Liver (tissue), 9 donors: ENCODE measurements around the gene COQ9. TPM values are rescaled to one million over a fixed set of nuclear protein-coding genes. Genes with fewer than 3 reads are reported as not detected.

Experiments used
- DNase-seq: peaks from one replicate; pipeline ENCODE4 v3.0.0-alpha.2; 2017; ENCODE audit warnings: low spot score
- H3K27ac ChIP-seq, 2 donors: one replicate each; pipeline ENCODE4 v1.7.0; 2013; ENCODE audit warnings: inconsistent platforms in 2 of 2, low read length in 2 of 2, control low read depth in 1 of 2, low read depth in 1 of 2, mild to moderate bottlenecking in 1 of 2
- H3K27me3 ChIP-seq, 4 donors: one replicate each; pipeline versions ENCODE4 v1.6.1 to v1.7.0; 2013; ENCODE audit warnings: low read length in 3 of 4, inconsistent platforms in 1 of 4, mild to moderate bottlenecking in 1 of 4, moderate library complexity in 1 of 4; ENCODE audit not compliant: control insufficient read depth in 4 of 4, insufficient read depth in 4 of 4
- H3K36me3 ChIP-seq, 4 donors: one replicate each; pipeline versions ENCODE4 v1.6.1 to v1.7.0; 2013; ENCODE audit warnings: low read length in 3 of 4, mild to moderate bottlenecking in 3 of 4, low read depth in 1 of 4, moderate library complexity in 1 of 4; ENCODE audit not compliant: control insufficient read depth in 4 of 4, insufficient read depth in 3 of 4
- H3K4me1 ChIP-seq, 4 donors: one replicate each; pipeline versions ENCODE4 v1.6.1 to v1.7.0; 2013; ENCODE audit warnings: low read length in 3 of 4, mild to moderate bottlenecking in 3 of 4, moderate library complexity in 1 of 4; ENCODE audit not compliant: control insufficient read depth in 4 of 4, insufficient read depth in 4 of 4
- H3K4me3 ChIP-seq, 3 donors: one replicate each; pipeline versions ENCODE4 v1.6.1 to v1.7.0; 2013; ENCODE audit warnings: low read length in 3 of 3, control low read depth in 1 of 3, low read depth in 1 of 3, mild to moderate bottlenecking in 1 of 3
- H3K9ac ChIP-seq, 2 donors: one replicate each; pipeline ENCODE4 v1.7.0; 2013; ENCODE audit warnings: low read length in 2 of 2, mild to moderate bottlenecking in 2 of 2, moderate library complexity in 2 of 2, control low read depth in 1 of 2, low read depth in 1 of 2
- H3K9me3 ChIP-seq, 4 donors: one replicate each; pipeline versions ENCODE4 v1.6.1 to v1.7.0; 2013; ENCODE audit warnings: low read length in 3 of 4; ENCODE audit not compliant: control insufficient read depth in 4 of 4
- ATF3 ChIP-seq: IDR thresholded peaks from 2 replicates; pipeline ENCODE4 v1.6.1; 2016; ENCODE audit warnings: antibody characterized with exemption
- CTCF ChIP-seq: fragments of 150-350 bp; IDR thresholded peaks from 2 replicates; pipeline ENCODE4 v1.5.1; 2017; ENCODE audit warnings: improper control_type of control experiment, low read depth, low read length; ENCODE audit not compliant: missing input control
- EGR1 ChIP-seq, 2 donors: IDR thresholded peaks; 2 replicates each; pipeline ENCODE4 v1.6.1; 2016 to 2018; ENCODE audit warnings: antibody characterized with exemption in 2 of 2, low read depth in 2 of 2
- FOXA1 ChIP-seq: IDR thresholded peaks from 2 replicates; pipeline ENCODE4 v1.6.1; 2016; ENCODE audit warnings: antibody characterized with exemption
- FOXA2 ChIP-seq: IDR thresholded peaks from 2 replicates; pipeline ENCODE4 v1.6.1; 2016; ENCODE audit warnings: antibody characterized with exemption
- GABPA ChIP-seq, 2 donors: IDR thresholded peaks in 1 of 2; conservative IDR thresholded peaks in 1 of 2; 2 replicates each; pipeline ENCODE4 v1.6.1; 2016; ENCODE audit warnings: antibody characterized with exemption in 2 of 2, mild to moderate bottlenecking in 1 of 2, moderate library complexity in 1 of 2
- HNF4A ChIP-seq, 2 donors: conservative IDR thresholded peaks; 2 replicates each; pipeline ENCODE4 v1.6.1; 2016; ENCODE audit warnings: antibody characterized with exemption in 2 of 2, mild to moderate bottlenecking in 2 of 2
- HNF4G ChIP-seq: IDR thresholded peaks from 2 replicates; pipeline ENCODE4 v1.6.1; 2016; ENCODE audit warnings: antibody characterized with exemption
- JUND ChIP-seq, 2 donors: IDR thresholded peaks; 2 replicates each; pipeline ENCODE4 v1.6.1; 2016; ENCODE audit warnings: antibody characterized with exemption in 2 of 2
- MAX ChIP-seq: IDR thresholded peaks from 2 replicates; pipeline ENCODE4 v1.6.1; 2016; ENCODE audit warnings: antibody characterized with exemption
- NR2F2 ChIP-seq: IDR thresholded peaks from 2 replicates; pipeline ENCODE4 v1.6.1; 2016; ENCODE audit warnings: antibody characterized with exemption
- RAD21 ChIP-seq, 2 donors: IDR thresholded peaks; 2 replicates each; pipeline ENCODE4 v1.6.1; 2016; ENCODE audit warnings: antibody characterized with exemption in 2 of 2, mild to moderate bottlenecking in 2 of 2
- REST ChIP-seq: IDR thresholded peaks from 2 replicates; pipeline ENCODE4 v1.6.1; 2016; ENCODE audit warnings: antibody characterized with exemption, mild to moderate bottlenecking
- RXRA ChIP-seq, 2 donors: IDR thresholded peaks; 2 replicates each; pipeline ENCODE4 v1.6.1; 2017 to 2018; ENCODE audit warnings: antibody characterized with exemption in 2 of 2, mild to moderate bottlenecking in 1 of 2
- SP1 ChIP-seq: IDR thresholded peaks from 2 replicates; pipeline ENCODE4 v1.6.1; 2018; ENCODE audit warnings: antibody characterized with exemption, mild to moderate bottlenecking
- TAF1 ChIP-seq: conservative IDR thresholded peaks from 2 replicates; pipeline ENCODE4 v1.6.1; 2016; ENCODE audit warnings: antibody characterized with exemption, mild to moderate bottlenecking
- YY1 ChIP-seq: IDR thresholded peaks from 2 replicates; pipeline ENCODE4 v1.6.1; 2016; ENCODE audit warnings: antibody characterized with exemption, mild to moderate bottlenecking
- ZBTB33 ChIP-seq: IDR thresholded peaks from 2 replicates; pipeline ENCODE4 v1.6.1; 2016; ENCODE audit warnings: antibody characterized with exemption
- WGBS: extraction: QIAGEN DNeasy Blood & Tissue Kit; methylation state at CpG from one replicate; pipeline ENCODE4 v1.1.7; 2013; 5-methylcytosine and 5-hydroxymethylcytosine counted together
- polyA plus RNA-seq, 2 donors: library from polyadenylated mRNA; stranded (reverse) in 1 of 2; unstranded in 1 of 2; fragments of 200-250 nt in 1 of 2; fragments of >200 nt in 1 of 2; fragmentation: Nextera tagmentation in 1 of 2; extraction: Ambion mirVana in 1 of 2; gene quantifications; one replicate each; pipeline versions ENCODE4 v1.2.1 to v1.2.3, GENCODE V29; 2013 to 2015
- total RNA-seq, 2 donors: library from RNA; depleted of rRNA; stranded (reverse); fragments of >200 nt; gene quantifications; one replicate each; pipeline ENCODE4 v1.2.3, GENCODE V29; 2014
- donor health status: healthy.
- donor health status: healthy.
- donor health status: healthy.
- donor health status: healthy.
- donor health status: healthy.

COQ9 gene
- total and polyA plus RNA-seq, 4 donors: 21.0 to 81.5 (median 58.0) TPM

GRCh38 chr16:57501492-57501891 lies 54.2 kb downstream of the COQ9 start:
- no peaks in the 10 kb centered on the region for H3K27me3 ChIP-seq
- no peak overlapping the region for H3K9ac ChIP-seq
- H3K4me1 ChIP-seq: peaks cover 5 to 11% (median 7%) of the 10 kb centered on the region in 4 donors
- no peak overlapping the region for H3K27ac ChIP-seq
- no peak for DNase-seq
- no peaks in the 10 kb centered on the region for H3K9me3 ChIP-seq
- no peak for TF ChIP-seq ZBTB33
- TF ChIP-seq SP1: no peak
- no peak for TF ChIP-seq TAF1
- no peak for TF ChIP-seq FOXA2
- no peak for TF ChIP-seq ATF3
- TF ChIP-seq CTCF: no peak
- TF ChIP-seq JUND (IDR thresholded peaks at IDR 0.05): no peak
- TF ChIP-seq HNF4G: no peak
- TF ChIP-seq HNF4A (conservative IDR thresholded peaks at IDR 0.05): no peak
- no peak for TF ChIP-seq MAX
- no peak for TF ChIP-seq FOXA1
- no peak for TF ChIP-seq YY1
- TF ChIP-seq RAD21 (IDR thresholded peaks at IDR 0.05): no peak
- TF ChIP-seq REST: no peak
- TF ChIP-seq EGR1 (IDR thresholded peaks at IDR 0.05; ENCODE audit: low read depth in 2 of 2): no peak
- TF ChIP-seq NR2F2: no peak
- no peak for TF ChIP-seq GABPA (IDR thresholded peaks at IDR 0.05 in 1 of 2, conservative IDR thresholded peaks at IDR 0.05 in 1 of 2)
- TF ChIP-seq RXRA (IDR thresholded peaks at IDR 0.05): no peak
- no peaks in the 10 kb centered on the region for H3K36me3 ChIP-seq
- no peak overlapping the region for H3K4me3 ChIP-seq
- WGBS: 87% methylated on average over 7 of the region's 7 CpGs
